MM.1S (cell line): Measurements from ENCODE around the gene ARAP3.

Experiments
- EZH2phosphoT487 ChIP-seq: fragments of 300-600 bp; sonication (generic); IDR thresholded peaks from 2 replicates; pipeline ENCODE4 v1.6.1; 2018; ENCODE audit warnings: antibody characterized with exemption, low read length
- TF ChIP-seq, protein P1 (sequence below): fragments of 300-600 bp; sonication (generic); IDR thresholded peaks from 2 replicates; pipeline ENCODE4 v1.5.1; 2016; ENCODE audit warnings: antibody characterized with exemption, low read length, mixed read lengths

DNA sequence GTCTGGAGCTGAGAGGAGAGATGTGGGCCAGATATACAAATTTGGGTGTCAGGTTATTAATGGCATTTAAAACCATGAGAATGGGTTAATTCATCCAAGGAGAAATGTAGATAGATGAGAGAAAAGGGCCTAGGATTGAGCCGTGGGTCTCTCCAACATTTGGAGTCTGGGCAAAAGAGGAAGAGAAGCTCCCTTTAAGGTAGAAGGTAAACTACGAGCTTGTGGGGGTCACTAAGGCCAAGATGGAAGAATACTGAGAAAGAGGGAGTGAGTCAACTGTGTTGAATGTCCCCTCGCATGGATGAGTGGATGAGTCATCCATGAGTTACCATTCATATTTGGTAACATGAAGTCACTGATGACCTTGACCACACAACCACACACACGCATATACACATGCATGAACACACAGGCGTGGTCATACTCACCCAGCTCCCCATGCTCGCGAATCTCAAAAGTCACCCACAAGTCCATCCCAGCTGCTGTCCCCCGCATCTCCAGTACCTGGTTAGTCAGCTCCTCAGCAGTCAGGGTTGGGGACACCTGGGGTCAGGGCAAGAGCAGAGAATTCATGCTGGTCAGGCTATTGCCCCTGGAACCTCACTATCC lies 24.0 kb downstream of the ARAP3 start:
- TF ChIP-seq, protein P1, sequence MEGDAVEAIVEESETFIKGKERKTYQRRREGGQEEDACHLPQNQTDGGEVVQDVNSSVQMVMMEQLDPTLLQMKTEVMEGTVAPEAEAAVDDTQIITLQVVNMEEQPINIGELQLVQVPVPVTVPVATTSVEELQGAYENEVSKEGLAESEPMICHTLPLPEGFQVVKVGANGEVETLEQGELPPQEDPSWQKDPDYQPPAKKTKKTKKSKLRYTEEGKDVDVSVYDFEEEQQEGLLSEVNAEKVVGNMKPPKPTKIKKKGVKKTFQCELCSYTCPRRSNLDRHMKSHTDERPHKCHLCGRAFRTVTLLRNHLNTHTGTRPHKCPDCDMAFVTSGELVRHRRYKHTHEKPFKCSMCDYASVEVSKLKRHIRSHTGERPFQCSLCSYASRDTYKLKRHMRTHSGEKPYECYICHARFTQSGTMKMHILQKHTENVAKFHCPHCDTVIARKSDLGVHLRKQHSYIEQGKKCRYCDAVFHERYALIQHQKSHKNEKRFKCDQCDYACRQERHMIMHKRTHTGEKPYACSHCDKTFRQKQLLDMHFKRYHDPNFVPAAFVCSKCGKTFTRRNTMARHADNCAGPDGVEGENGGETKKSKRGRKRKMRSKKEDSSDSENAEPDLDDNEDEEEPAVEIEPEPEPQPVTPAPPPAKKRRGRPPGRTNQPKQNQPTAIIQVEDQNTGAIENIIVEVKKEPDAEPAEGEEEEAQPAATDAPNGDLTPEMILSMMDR, result no peak
- no peak for TF ChIP-seq EZH2phosphoT487
